Endometrium (tissue), 2 donors: ENCODE measurements around the gene JADE2.
"Not testable (repeated sequence)": the region's sequence is repeated elsewhere in the genome, so short reads cannot be mapped to it uniquely, and the experiment has no call there.

Experiments used
- FAIRE-seq: peaks from 2 replicates; lab custom pipeline; 2012; peaks lifted over from hg19 to GRCh38; lab: Jason Lieb, UNC
- donor health status: control.
- donor health status: control.

Gene JADE2

DNA sequence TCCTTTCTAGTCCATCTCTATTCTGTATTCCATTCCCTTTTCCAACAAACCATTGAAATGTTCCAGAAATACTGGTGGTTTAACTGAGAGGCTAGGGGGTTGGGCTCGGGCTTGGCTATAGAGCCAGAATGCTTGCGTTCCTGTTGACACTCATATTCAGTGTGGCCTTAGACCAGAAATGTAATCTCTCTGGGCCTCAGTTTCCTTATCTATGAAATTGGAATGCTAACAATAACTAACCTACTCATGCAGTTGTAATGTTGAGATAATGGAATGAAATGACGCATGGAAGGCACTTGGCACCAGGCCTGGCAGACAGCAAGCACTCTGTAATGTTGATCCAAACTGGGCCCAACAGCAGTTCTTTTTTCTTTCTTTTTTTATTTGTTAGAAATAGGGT lies 26.8 kb downstream of the JADE2 start:
- FAIRE-seq, result no peak

DNA sequence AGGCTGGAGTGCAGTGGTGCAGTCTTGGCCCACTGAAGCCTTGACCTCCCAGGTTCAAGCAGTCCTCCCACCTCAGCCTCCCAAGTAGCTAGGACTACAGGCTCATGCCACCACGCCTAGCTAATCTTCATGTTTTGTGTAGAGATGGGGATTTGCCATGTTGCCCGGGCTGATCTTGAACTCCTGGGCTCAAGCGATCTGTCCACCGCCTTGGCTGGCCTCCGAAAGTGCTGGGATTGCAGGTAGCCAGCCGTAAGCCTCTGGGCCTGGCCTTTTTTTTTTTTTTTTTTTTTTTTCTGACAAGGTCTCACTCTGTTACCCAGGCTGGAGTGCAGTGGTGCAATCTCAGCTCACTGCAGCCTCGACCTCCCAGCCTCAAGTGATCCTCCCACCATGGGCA lies 27.2 kb downstream of the JADE2 start:
- not testable (repeated sequence) for FAIRE-seq

DNA sequence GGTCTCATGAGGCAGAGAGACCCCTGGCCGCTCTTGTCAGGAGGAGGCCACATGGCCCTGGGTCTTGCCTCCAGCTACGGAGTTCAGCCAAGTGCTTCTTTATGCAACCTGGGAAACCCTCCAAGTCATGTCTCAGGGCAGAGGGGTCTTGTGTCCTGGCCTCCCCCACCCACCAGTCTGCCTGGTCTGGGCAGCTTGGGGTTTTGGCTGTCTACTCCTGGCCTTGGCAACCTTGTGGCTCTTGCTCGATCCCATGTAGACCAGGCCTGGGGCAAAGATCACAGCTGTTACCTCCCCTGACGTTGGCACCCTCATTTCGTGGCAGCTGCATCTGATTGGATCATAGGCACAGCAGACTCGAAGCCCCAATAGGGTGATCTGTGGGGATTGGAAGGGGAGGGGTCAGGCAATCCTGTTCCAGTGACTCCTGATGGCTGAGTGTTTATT lies 28.4 kb downstream of the JADE2 start:
- no peak for FAIRE-seq

DNA sequence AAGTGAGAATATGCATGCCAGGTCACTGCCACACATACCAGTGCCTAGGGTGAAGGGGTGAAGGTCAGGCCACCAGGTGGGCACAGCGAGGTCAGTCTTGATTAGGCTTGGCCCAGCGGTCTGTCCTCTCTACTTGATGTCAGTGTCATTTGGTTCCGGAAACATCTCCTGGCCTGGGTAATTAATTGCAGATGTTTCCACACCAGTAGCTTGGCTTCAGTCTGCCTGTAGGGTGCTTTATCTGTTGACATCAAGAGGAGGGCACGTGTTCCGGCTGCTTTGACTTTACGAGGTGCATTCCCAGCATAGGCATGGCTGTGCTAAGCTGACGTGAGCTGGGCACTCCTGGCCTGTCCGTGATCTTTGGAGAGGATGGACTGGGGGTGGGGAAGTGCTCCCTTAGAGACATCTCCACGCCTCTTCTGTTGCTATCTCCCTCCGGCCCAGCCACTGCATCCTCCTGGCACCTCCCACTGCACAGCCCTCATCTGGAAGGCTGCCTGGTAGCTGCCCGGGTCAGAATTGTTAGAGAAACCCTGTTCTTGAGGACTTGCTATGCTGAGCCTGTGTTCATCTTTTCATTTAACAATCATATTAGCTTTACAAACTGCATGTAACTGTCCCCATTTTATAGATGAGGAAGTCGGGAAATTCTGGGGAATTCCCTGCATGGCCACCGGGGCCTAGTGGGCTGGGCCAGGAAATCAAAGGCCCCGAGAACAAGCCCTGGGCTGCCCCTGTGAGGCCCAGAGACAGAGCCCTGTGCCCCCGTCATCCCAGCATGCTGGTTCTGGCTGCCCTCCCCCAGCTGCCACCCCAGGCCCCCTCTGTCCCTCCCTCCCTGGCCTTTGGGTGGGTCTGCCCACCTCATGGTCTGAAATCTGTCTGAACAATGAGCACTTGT lies 29.1 kb downstream of the JADE2 start:
- FAIRE-seq, result no peak

DNA sequence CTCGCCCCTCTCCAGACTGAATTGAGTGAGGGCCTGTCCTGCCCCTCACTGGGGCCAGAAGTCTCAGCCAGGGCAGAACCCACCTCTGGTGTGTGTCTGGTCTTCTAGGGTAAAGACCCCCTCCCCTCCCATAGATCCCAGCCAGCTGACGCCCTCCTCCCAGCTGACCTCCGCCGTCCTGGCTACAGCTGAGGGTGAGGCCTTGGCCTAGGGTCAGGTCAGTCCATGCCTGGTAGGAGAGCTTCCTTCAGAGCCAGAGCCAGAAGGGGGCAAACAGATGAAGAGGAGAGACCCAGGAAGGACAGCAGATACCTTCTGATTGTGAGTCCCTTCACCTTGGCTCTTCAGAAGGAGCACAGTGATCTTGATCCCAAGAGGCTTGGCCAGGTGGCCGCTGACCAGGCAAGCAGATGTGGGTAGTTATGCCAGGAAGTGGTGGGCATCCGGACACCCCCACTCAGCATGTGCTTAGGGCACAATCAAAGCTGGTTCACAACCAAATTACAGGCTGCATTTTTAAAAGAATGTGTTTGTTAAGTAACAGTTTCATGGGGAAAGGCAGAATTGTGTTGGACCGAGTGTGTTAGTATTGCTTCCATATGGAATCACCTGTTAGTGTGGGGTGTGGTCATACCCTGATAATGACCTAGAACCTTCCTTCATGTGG lies 29.9 kb downstream of the JADE2 start:
- no peak for FAIRE-seq

DNA sequence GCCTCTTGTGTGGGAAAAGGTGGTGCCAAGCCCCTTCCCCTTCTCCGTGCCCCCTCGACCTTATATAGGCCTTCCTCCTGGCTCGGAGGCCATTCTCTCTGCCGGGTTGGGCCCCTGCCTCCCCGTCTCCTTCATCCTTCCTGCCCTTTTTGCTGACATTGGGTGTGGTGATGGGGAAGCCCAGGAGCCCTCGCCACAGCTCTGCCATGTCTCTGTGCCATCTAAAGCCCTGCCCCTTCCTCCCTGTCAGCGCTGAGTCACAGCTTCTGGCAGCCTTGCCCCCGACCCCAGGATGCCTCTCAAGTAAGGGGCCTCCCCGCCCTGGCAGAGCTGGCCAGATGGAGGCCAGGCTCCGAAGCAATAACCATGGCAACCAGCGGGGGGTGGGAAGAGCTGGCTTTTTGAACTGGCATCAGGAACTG lies 30.4 kb downstream of the JADE2 start:
- FAIRE-seq, result no peak

DNA sequence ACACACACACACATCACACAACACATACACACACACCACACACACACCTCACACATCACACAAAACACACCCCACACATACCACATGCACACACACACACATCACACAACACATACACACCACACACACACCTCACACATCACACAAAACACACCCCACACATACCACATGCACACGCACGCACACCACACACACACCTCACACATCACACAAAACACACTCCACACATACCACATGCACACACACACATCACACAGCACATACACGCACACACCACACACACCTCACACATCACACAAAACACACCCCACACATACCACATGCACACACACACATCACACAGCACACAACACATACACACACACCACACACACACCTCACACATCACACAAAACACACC lies 31.1 kb downstream of the JADE2 start:
- not testable (repeated sequence) for FAIRE-seq

DNA sequence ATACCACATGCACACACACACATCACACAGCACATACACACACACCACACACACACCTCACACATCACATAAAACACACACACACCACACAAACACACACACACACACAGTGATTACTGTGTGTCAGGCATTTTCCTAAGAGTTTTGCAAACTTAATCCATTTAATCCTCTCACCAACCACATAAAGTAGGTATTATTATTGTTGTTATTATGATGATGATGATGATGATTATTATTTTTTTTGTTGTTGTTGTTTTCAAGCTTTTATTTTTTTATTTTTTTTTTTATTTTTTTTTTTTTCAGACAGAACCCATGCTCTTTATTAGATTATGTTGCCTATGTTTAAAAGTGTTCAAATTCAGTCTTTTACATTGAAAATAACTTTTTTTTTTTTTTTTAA lies 31.5 kb downstream of the JADE2 start:
- FAIRE-seq, result no peak

DNA sequence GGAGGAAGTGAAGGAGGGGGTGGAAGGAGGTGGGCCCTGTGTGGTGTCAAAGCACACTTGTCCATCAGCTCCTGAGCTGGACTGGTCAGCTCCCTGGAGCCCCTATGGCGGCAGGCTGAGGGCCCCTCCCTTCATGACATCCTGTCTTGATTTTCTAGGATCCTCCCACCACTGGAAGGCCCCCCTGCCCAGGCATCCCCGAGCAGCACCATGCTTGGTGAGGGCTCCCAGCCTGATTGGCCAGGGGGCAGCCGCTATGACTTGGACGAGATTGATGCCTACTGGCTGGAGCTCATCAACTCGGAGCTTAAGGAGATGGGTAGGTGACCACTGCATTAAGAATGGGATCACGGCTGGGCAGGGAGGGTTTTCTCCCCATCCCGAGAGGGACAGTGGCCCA lies 34.2 kb downstream of the JADE2 start:
- no peak for FAIRE-seq

DNA sequence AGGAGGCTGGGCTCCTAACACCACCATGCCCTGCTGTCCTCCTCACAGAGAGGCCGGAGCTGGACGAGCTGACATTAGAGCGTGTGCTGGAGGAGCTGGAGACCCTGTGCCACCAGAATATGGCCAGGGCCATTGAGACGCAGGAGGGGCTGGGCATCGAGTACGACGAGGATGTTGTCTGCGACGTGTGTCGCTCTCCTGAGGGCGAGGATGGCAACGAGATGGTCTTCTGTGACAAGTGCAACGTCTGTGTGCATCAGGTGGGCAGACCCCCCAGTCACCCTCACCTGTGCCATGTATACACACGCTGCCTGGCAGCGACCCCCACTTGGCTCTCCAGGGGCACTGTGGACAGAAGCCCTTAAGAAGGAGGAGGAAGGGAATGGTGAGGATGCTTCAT lies 35.2 kb downstream of the JADE2 start:
- no peak for FAIRE-seq

- FAIRE-seq, result no peak
Measured at GRCh38 chr5:134561871-134562296, 36.4 kb downstream of the JADE2 start.

DNA sequence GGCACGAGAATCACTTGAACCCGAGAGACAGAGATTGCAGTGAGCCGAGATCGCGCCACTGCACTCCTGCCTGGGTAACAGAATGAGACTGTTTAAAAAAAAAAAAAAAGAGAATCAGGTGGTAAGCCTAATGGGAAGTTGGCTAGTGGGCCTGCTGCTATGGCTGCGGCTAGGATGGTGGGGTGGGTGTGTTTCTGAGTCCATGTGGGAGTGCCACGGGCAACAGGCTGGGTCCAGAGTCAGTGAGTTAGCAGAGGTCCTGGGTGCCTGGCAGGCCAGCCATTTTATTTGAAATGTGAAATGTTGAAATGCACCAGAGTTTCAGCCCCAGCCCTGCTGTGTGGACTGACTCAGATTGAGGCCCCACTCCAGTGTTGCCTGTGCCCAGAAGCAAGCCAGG lies 37.8 kb downstream of the JADE2 start:
- FAIRE-seq, result no peak

GRCh38 chr5:134563962-134564361 lies 38.5 kb downstream of the JADE2 start:
- no peak for FAIRE-seq

DNA sequence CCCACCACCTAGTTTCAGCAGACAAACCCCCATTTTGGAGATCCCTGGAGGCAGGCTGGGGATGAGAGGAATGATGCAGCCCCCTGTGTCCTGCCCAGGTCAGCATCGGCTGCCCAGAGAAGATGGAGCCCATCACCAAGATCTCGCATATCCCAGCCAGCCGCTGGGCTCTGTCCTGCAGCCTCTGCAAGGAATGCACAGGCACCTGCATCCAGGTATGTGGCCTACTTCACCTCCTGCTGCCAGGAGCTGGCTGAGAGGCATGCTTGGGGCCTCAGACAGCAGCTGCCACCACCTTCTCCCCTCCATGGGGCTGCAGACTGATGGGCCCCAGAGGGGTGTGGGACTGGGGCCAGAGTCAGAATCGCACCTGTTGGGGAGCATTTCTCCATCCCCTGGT lies 38.9 kb downstream of the JADE2 start:
- FAIRE-seq, result no peak

GRCh38 chr5:134565791-134566740 lies 40.6 kb downstream of the JADE2 start:
- no peak for FAIRE-seq

DNA sequence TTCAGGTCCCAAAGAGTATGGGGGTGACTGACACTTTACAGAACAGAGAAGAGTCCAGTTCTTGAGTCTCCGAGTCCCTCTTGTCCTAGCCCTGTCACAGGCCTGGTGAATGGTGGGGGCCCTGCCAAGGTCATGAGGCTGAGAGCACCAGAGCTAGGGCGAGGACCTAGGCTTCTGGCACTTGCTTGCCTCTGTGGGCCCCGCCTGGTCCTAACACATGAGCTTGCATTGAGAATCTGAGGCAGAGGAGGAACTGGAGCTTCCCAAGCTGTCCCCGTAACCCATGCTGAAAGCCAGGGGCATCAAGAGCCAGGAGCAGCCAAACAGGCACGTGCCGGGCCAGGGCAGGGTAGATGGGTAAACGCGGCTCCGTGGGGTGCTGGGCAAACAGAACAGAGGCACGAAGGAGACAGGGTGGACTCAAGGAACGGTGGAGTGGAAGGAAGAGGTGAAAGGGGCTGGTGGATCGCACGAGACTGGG lies 41.3 kb downstream of the JADE2 start:
- no peak for FAIRE-seq

DNA sequence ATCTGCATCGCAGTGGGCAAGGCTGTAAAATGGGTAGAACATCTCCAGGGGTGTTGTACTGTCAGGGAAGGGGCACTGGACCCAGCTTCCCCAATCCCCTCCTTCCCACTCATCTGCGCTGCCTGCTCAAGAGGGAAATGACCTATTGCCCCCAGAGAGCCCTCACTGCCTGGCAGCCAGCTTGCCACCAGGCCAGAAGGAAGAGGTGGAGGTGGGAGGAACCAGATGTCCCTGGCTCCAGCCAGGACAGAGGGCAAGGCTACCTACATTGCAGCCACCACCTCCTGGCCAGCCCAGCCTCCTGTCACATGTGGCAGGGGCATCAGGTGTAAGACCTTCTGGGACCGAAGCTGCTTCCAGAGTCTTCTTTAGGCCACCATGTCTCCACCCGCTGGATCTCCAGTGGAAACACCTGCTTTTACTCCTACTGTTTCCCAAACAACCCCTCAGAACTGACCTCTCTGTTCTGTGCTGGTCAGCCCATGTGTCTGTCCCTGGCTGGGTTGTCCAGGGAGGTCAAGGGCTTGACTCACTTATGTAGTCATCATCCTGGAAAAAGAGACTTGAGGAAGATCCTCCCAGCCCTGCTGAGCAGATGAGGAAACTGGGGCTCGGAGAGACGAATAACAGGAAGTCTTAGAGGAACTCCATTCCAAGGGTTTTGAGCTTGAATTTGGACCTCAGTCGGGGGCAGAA lies 42.3 kb downstream of the JADE2 start:
- FAIRE-seq, result no peak

- no peak for FAIRE-seq
Measured at GRCh38 chr5:134568337-134568700, 42.8 kb downstream of the JADE2 start.

DNA sequence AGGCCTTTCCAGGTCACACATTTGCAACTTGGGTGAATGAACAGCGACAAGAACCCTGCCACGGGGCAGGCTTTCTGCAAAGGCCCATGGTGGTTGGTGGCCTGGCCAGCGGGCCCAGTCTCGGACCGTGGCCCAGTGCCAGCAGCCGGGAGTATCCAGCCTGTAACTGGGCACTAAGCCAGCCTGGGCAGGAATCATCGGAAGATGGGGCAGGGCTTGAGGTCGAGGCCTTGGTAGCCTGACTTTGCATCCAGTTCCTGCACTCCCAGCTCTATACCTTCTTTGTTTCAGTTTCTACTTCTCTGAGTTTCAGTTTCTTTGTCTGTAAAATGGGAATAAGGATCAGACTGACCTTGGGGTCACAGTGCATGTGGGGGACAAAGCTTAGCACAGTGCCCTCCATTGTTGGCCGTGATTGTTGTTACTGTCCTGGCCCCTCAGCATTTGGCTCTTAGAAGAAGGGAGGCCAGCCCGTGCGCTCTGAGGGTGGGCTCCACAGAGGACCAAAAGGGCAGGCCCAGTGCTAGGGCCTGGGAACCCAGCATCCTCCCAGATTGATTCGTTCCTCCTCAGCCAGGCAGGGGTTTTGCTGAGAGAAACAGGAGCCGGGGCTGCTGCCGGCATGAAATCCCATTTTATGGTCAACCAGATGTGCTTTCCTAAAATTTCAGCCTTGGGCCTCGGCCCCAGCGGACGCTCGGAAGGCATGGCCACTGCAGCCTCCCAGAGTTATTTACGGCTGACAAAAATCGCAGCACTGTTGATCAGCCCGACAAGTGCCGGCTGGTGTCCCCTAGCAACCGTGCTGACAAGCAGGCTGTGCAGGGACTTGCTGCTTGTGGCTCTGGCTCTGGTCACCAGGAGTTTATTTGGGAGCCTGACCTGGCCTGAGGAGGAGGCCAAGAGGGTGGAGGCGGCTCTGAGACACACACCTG lies 43.6 kb downstream of the JADE2 start:
- no peak for FAIRE-seq

DNA sequence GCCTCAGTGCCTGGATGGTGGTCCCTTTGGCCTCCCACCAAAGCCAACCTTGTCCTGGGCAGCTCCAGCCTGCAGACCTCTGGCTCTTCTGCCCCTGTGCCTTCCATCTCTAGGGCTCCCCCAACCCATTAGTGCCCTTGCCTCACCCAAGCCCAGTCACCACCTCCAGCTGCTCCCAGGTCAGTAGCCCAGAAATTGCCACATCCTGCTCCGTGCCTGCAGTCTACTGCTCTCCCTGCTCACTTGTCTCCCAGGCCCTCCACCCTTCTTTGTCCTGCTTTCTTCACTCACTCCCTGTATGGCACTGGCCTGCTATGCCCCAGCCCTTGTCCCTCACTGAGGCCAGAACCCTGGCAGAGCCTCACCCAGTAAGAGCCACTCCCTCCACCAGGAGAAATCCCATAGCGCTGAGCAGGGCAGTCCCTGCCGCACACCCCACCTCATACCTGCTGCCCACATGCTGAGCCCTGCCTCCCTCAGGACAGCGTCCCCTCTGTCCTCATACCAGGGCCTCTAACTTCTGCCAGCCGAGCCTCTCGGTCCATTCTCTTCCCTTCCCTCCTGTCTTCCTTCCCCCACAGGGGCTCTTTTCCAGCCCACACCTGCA lies 44.4 kb downstream of the JADE2 start:
- FAIRE-seq, result no peak
